Hematopoietic multipotent progenitor cell (in vitro differentiated cells): ENCODE measurements around the gene NUDT17. TPM values are rescaled to one million over a fixed set of nuclear protein-coding genes. Genes with fewer than 3 reads are reported as not detected.
"Not testable (repeated sequence)": the region's sequence is repeated elsewhere in the genome, so short reads cannot be mapped to it uniquely, and the experiment has no call there.

Experiments used
- DNase-seq, 3 donors: peaks; one replicate each; pipeline ENCODE4 v3.0.0-alpha.2; 2011 to 2015; ENCODE audit warnings: low read depth in 2 of 3, low spot score in 2 of 3
- total RNA-seq: library from RNA; depleted of rRNA; stranded (reverse); fragments of >200 nt; gene quantifications from one replicate; pipeline ENCODE4 v1.2.3, GENCODE V29; 2012

Gene NUDT17
- 12.7 TPM for total RNA-seq

GRCh38 chr1:145845514-145846161 lies at the start of gene NUDT17:
TSS of gene NUDT17 (plus strand) at chr1:145845630. CDS start at chr1:145845641, 11 bp downstream.
- DNase-seq: peak; percentile 60 to 79 (median 76)

GRCh38 chr1:145796753-145797152 lies 48.7 kb upstream of the NUDT17 start:
- no peak for DNase-seq

GRCh38 chr1:145799806-145800205 lies 45.6 kb upstream of the NUDT17 start:
- no peak for DNase-seq

- peak in 1 of 3 donors; percentile 23 for DNase-seq
These were observed 41.0 kb upstream of the NUDT17 start for GRCh38 chr1:145804235-145805045.

GRCh38 chr1:145805057-145805456 lies 40.4 kb upstream of the NUDT17 start:
- DNase-seq: no peak

- no peak for DNase-seq
These were observed 39.0 kb upstream of the NUDT17 start for GRCh38 chr1:145806408-145806807.

GRCh38 chr1:145806844-145807243 lies 38.6 kb upstream of the NUDT17 start:
- no peak for DNase-seq

GRCh38 chr1:145812977-145813810 lies 32.2 kb upstream of the NUDT17 start:
- DNase-seq: not testable (repeated sequence)

- DNase-seq: not testable (repeated sequence)
These were observed 27.3 kb upstream of the NUDT17 start for GRCh38 chr1:145818095-145818494.

- DNase-seq: not testable (repeated sequence)
These were observed 22.6 kb upstream of the NUDT17 start for GRCh38 chr1:145822779-145823331.

- DNase-seq: peak; percentile 69 to 94 (median 90)
These were observed 21.6 kb upstream of the NUDT17 start, which contains the start of the genes POLR3C and RNF115 for GRCh38 chr1:145823565-145824498. TSS of gene POLR3C (plus strand) at chr1:145824200. CDS start at chr1:145825777, 1,577 bp downstream. TSS of gene RNF115 (minus strand) at chr1:145824095. CDS start at chr1:145823873, 222 bp downstream.

- DNase-seq: no peak
These were observed 21.0 kb upstream of the NUDT17 start for GRCh38 chr1:145824499-145824842.

- DNase-seq: no peak
These were observed 19.4 kb upstream of the NUDT17 start for GRCh38 chr1:145826030-145826429.

- no peak for DNase-seq
These were observed 17.5 kb upstream of the NUDT17 start for GRCh38 chr1:145827966-145828365.

- no peak for DNase-seq
These were observed 16.9 kb upstream of the NUDT17 start for GRCh38 chr1:145828367-145829026.

GRCh38 chr1:145830810-145831209 lies 14.6 kb upstream of the NUDT17 start:
- DNase-seq: not testable (repeated sequence)

- DNase-seq: no peak
These were observed 7.8 kb upstream of the NUDT17 start for GRCh38 chr1:145837656-145838055.

GRCh38 chr1:145843031-145843430 lies 2.4 kb upstream of the NUDT17 start:
- DNase-seq: no peak

- DNase-seq: peak in 2 of 3 donors; percentile 36 to 73
These were observed 301 bp upstream of the NUDT17 start for GRCh38 chr1:145845144-145845513.
